ENCODE results near the gene CLDND1. TPM values are rescaled to one million over a fixed set of nuclear protein-coding genes. Genes with fewer than 3 reads are reported as not detected.

Gene CLDND1
- total and polyA plus RNA-seq, 2 of the 4 experiments (the other 2 are of a cell fraction) = 75.8 to 78.3 TPM

- H3K36me3 ChIP-seq (ENCODE audit: control insufficient read depth, insufficient read depth, low read length) = no peaks in the 10 kb centered on the region
- no peak overlapping the region for H2BK20ac ChIP-seq (ENCODE audit: low read depth, low read length)
- H3K4me2 ChIP-seq (ENCODE audit: low read depth, low read length) = no peak overlapping the region
- H4K91ac ChIP-seq (ENCODE audit: insufficient read depth, low read depth, low read length) = no peak overlapping the region
- no peak overlapping the region for H3K9ac ChIP-seq (ENCODE audit: low read depth, low read length)
- no peak overlapping the region for H2AK5ac ChIP-seq (ENCODE audit: low read depth, low read length)
- no peaks in the 10 kb centered on the region for H3K9me1 ChIP-seq (ENCODE audit: insufficient read depth, low read length)
- TF ChIP-seq FOS (IDR thresholded peaks at IDR 0.05; ENCODE audit: low read depth, low read length) (no peak), RCOR1 (IDR thresholded peaks at IDR 0.05; ENCODE audit: insufficient replicate concordance, low read length) (no peak), CEBPB (IDR thresholded peaks at IDR 0.05; ENCODE audit: low read depth, low read length) (no peak)
- WGBS, 2 experiments (ENCODE audit: extremely low coverage in 2 of 2, insufficient read length in 1 of 2) = no CpG with 5 or more reads among the region's 4 CpGs
- ATAC-seq (ENCODE audit: low read depth) = no peak
- H2BK5ac ChIP-seq (ENCODE audit: low read depth, low read length, poor library complexity, severe bottlenecking) = no peak overlapping the region
- ChIA-PET POLR2A (ENCODE audit: unreplicated experiment) (no interaction called here), CTCF (no interaction called here)
- no peak overlapping the region for H2BK120ac ChIP-seq (ENCODE audit: low read depth, low read length)
- no peak overlapping the region for H2AK9ac ChIP-seq (replicated peaks; ENCODE audit: low read depth, low read length, poor library complexity)
- intact Hi-C loops (cut with micrococcal nuclease) (no loop called here), in situ Hi-C loops (cut with MboI; ENCODE audit: low sequenced_read_pairs) (loop anchor here (25.0 kb wide), 1 partner anchor 215 kb away; no protein-coding TSS in a partner anchor), dilution Hi-C loops (cut with HindIII; ENCODE audit: low sequenced_read_pairs, unreplicated experiment) (no loop called here)
- no peak overlapping the region for H3K18ac ChIP-seq (ENCODE audit: low read depth, low read length)
- no peak overlapping the region for H3K56ac ChIP-seq (ENCODE audit: extremely low read depth, insufficient read depth, low read length)
- no peak overlapping the region for H3K4ac ChIP-seq (ENCODE audit: low read depth, low read length)
- no peak for DNase-seq
- no peak overlapping the region for H3K23ac ChIP-seq (ENCODE audit: low read depth, low read length)
- no peak overlapping the region for H4K8ac ChIP-seq (ENCODE audit: low read depth in 2 of 2, low read length in 2 of 2)
- H3K4me3 ChIP-seq (ENCODE audit: insufficient read depth, low read depth, low read length) = no peak overlapping the region
- BruUV-seq (replicated peaks) = no TSS peak
- no peak overlapping the region for H3K27ac ChIP-seq (ENCODE audit: insufficient read depth, low read length)
- H2AFZ ChIP-seq (replicated peaks; ENCODE audit: low read length, poor library complexity) = no peak overlapping the region
- H3K14ac ChIP-seq (replicated peaks; ENCODE audit: low read depth, low read length) = no peak overlapping the region
- H3K79me1 ChIP-seq (ENCODE audit: low read depth in 1 of 2, low read length in 2 of 2) = no peaks in the 10 kb centered on the region
- no peak overlapping the region for H2BK15ac ChIP-seq (ENCODE audit: low read depth, low read length)
- H4K20me1 ChIP-seq (ENCODE audit: insufficient read depth, low read length) = no peaks in the 10 kb centered on the region
- H3K27me3 ChIP-seq (ENCODE audit: control insufficient read depth, insufficient read depth, low read length) = peaks cover 22% of the 10 kb centered on the region
- H3K9me3 ChIP-seq (ENCODE audit: control insufficient read depth, insufficient read depth, low read length) = no peaks in the 10 kb centered on the region
- no peaks in the 10 kb centered on the region for H3K4me1 ChIP-seq (ENCODE audit: control insufficient read depth, insufficient read depth, low read length)
- H4K5ac ChIP-seq (ENCODE audit: low read depth, low read length) = no peak overlapping the region
Observed at GRCh38 chr3:98552232-98553020, 29.7 kb upstream of the CLDND1 start.

Measured in IMR-90 (cell line).